HUES64 (cell line): ENCODE measurements around the gene ZNF784.

Experiments used
- H3K27ac ChIP-seq: 2 replicates; pipeline ENCODE4 v1.7.0; 2013; ENCODE audit warnings: low read depth, low read length, inconsistent platforms
- H3K27me3 ChIP-seq: 2 replicates; pipeline ENCODE4 v1.6.1; 2013; ENCODE audit warnings: mild to moderate bottlenecking, low read length; ENCODE audit not compliant: insufficient read depth
- H3K36me3 ChIP-seq: 2 replicates; pipeline ENCODE4 v1.6.1; 2013; ENCODE audit warnings: mild to moderate bottlenecking, low read length; ENCODE audit not compliant: insufficient read depth
- H3K4me1 ChIP-seq: 2 replicates; pipeline ENCODE4 v1.6.1; 2013; ENCODE audit warnings: mild to moderate bottlenecking, low read length, moderate library complexity; ENCODE audit not compliant: insufficient read depth
- H3K4me3 ChIP-seq: 2 replicates; pipeline ENCODE4 v1.5.1; 2013; ENCODE audit warnings: mild to moderate bottlenecking, low read length, moderate library complexity
- H3K9ac ChIP-seq: 2 replicates; pipeline ENCODE4 v1.6.1; 2013; ENCODE audit warnings: mild to moderate bottlenecking, low read depth, low read length
- H3K9me3 ChIP-seq: 2 replicates; pipeline ENCODE4 v1.6.1; 2013; ENCODE audit warnings: low read depth, low read length; ENCODE audit not compliant: insufficient read depth
- WGBS: fragments of 150-250, 120-280 bp; methylation state at CpG from one replicate; pipeline ENCODE4 v1.1.7; 2013; ENCODE audit warnings: missing lambda C conversion rate; 5-methylcytosine and 5-hydroxymethylcytosine counted together

ZNF784 gene

DNA sequence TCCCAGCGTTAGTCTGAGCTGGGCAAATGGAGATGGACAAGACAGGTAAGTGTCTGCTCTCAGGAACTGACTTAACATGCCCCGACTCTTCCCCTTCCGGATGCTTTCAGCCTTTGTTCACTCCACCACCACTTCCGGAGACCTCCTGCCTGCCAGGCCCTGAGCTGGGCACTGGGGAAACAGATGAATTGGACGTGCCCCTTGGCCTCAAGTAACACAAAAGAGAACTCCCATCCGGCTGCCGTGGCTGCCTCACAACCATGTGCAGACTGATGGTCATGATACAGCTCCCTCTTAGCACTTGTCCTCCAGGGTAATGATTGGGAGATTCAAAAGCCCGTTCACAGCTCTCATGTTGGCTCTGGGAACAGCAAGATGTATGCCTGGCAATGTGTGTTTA is 6.9 kb downstream of the ZNF784 start:
- H3K36me3 ChIP-seq, result peaks cover 34% of the 10 kb centered on the region
- no peak overlapping the region for H3K27ac ChIP-seq
- no peaks in the 10 kb centered on the region for H3K27me3 ChIP-seq
- 93% methylated on average over 8 of the region's 8 CpGs for WGBS
- H3K4me1 ChIP-seq, result no peaks in the 10 kb centered on the region
- no peak overlapping the region for H3K9ac ChIP-seq
- H3K4me3 ChIP-seq, result no peak overlapping the region
- H3K9me3 ChIP-seq, result no peaks in the 10 kb centered on the region

DNA sequence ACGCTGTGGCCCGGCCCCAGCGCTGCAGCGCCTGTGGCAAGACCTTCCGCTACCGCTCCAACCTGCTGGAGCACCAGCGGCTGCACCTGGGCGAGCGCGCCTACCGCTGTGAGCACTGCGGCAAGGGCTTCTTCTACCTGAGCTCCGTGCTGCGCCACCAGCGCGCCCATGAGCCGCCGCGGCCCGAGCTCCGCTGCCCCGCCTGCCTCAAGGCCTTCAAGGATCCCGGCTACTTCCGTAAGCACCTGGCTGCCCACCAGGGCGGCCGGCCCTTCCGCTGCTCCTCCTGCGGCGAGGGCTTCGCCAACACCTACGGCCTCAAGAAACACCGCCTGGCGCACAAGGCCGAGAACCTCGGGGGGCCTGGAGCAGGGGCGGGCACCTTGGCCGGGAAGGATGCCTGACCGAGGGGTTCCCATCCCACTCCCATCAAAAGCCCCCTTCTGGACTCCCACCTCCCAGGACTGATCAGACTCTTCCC is 7.9 kb downstream of the ZNF784 start:
- no peaks in the 10 kb centered on the region for H3K27me3 ChIP-seq
- WGBS, result 97% methylated on average over 38 of the region's 38 CpGs
- no peak overlapping the region for H3K9ac ChIP-seq
- H3K9me3 ChIP-seq, result no peaks in the 10 kb centered on the region
- H3K36me3 ChIP-seq, result peaks cover 34% of the 10 kb centered on the region
- no peaks in the 10 kb centered on the region for H3K4me1 ChIP-seq
- no peak overlapping the region for H3K4me3 ChIP-seq
- no peak overlapping the region for H3K27ac ChIP-seq

DNA sequence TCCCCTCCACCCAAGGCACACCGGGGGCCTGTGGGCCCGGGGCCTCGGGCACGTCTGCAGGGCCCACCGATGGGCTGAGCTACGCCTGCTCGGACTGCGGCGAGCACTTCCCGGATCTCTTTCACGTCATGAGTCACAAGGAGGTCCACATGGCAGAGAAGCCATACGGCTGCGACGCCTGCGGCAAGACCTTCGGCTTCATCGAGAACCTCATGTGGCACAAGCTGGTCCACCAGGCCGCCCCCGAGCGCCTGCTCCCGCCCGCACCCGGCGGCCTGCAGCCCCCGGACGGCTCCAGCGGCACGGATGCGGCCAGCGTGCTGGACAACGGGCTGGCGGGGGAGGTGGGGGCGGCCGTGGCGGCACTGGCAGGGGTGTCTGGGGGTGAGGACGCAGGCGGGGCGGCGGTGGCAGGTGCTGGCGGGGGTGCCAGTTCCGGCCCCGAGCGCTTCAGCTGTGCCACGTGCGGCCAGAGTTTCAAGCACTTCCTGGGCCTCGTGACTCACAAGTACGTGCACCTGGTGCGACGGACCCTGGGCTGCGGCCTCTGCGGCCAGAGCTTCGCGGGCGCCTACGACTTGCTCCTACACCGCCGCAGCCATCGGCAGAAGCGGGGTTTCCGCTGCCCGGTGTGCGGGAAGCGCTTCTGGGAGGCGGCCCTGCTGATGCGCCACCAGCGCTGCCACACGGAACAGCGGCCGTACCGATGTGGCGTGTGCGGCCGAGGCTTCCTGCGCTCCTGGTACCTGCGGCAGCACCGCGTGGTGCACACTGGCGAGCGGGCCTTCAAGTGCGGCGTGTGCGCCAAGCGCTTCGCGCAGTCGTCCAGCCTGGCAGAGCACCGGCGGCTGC is 8.6 kb downstream of the ZNF784 start:
- no peaks in the 10 kb centered on the region for H3K4me1 ChIP-seq
- H3K9me3 ChIP-seq, result no peaks in the 10 kb centered on the region
- WGBS, result 97% methylated on average over 88 of the region's 88 CpGs
- no peaks in the 10 kb centered on the region for H3K27me3 ChIP-seq
- peaks cover 29% of the 10 kb centered on the region for H3K36me3 ChIP-seq
- no peak overlapping the region for H3K4me3 ChIP-seq
- no peak overlapping the region for H3K27ac ChIP-seq
- H3K9ac ChIP-seq, result no peak overlapping the region

DNA sequence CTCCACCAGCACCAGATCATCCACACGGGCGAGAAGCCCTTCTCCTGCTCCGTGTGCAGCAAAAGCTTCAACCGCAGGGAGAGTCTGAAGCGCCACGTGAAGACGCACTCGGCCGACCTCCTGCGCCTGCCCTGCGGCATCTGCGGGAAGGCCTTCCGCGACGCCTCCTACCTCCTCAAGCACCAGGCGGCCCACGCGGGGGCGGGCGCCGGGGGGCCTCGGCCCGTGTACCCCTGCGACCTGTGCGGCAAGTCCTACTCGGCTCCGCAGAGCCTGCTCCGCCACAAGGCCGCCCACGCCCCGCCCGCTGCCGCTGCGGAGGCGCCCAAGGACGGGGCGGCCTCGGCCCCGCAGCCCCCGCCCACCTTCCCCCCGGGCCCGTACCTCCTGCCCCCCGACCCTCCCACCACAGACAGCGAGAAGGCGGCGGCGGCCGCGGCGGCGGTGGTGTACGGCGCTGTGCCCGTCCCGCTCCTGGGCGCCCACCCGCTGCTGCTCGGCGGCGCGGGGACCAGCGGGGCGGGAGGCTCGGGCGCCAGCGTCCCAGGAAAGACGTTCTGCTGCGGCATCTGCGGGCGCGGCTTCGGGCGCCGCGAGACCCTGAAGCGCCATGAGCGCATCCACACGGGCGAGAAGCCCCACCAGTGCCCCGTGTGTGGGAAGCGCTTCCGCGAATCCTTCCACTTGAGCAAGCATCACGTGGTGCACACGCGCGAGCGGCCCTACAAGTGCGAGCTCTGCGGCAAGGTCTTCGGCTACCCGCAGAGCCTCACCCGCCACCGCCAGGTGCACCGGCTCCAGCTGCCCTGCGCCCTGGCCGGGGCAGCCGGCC is 9.4 kb downstream of the ZNF784 start:
- H3K27me3 ChIP-seq, result no peaks in the 10 kb centered on the region
- 97% methylated on average over 96 of the region's 98 CpGs for WGBS
- H3K27ac ChIP-seq, result no peak overlapping the region
- H3K4me1 ChIP-seq, result no peaks in the 10 kb centered on the region
- no peak overlapping the region for H3K4me3 ChIP-seq
- H3K9me3 ChIP-seq, result no peaks in the 10 kb centered on the region
- H3K36me3 ChIP-seq, result peaks cover 23% of the 10 kb centered on the region
- no peak overlapping the region for H3K9ac ChIP-seq

- Histone ChIP-seq H3K9ac (no peak overlapping the region), H3K27me3 (no peaks in the 10 kb centered on the region), H3K4me1 (no peaks in the 10 kb centered on the region), H3K4me3 (no peak overlapping the region), H3K36me3 (peaks cover 30% of the 10 kb centered on the region), H3K27ac (no peak overlapping the region), H3K9me3 (no peaks in the 10 kb centered on the region)
- 96% methylated on average over 75 of the region's 75 CpGs for whole genome bisulfite sequencing
These were observed 10.2 kb downstream of the ZNF784 start for GRCh38 chr19:55613930-55614710.

DNA sequence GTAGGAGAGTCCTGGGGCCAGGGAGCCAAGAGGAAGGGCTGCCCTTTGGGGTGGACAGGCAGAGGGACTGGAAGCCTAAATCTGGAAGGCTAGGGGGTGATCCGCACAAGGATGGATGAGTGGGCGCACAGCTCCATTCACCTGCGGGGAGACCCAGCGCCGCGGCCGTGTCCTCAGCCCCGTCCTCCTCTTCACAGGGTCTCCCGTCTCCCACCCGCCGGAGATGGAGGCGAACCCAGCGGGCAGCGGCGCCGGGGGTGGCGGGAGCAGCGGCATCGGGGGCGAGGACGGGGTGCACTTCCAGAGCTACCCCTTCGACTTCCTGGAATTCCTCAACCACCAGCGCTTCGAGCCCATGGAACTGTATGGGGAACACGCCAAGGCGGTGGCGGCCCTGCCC is 11.0 kb downstream of the ZNF784 start:
- Histone ChIP-seq H3K27ac (no peak overlapping the region), H3K9me3 (no peaks in the 10 kb centered on the region), H3K9ac (no peak overlapping the region), H3K4me3 (no peak overlapping the region), H3K36me3 (peaks cover 30% of the 10 kb centered on the region), H3K27me3 (no peaks in the 10 kb centered on the region), H3K4me1 (no peaks in the 10 kb centered on the region)
- 95% methylated on average over 27 of the region's 27 CpGs for WGBS

- Histone ChIP-seq H3K9ac (no peak overlapping the region), H3K9me3 (no peaks in the 10 kb centered on the region)
- WGBS, result 97% methylated on average over 3 of the region's 3 CpGs
These were observed 12.3 kb downstream of the ZNF784 start for GRCh38 chr19:55611983-55612645.

GRCh38 chr19:55611300-55611982 is 12.9 kb downstream of the ZNF784 start:
- Histone ChIP-seq H3K4me3 (no peak overlapping the region), H3K4me1 (peaks cover 5% of the 10 kb centered on the region; the same call in 1 of the 2 replicates), H3K27me3 (no peaks in the 10 kb centered on the region), H3K27ac (no peak overlapping the region), H3K36me3 (peaks cover 31% of the 10 kb centered on the region), H3K9me3 (no peaks in the 10 kb centered on the region), H3K9ac (no peak overlapping the region)
- 95% methylated on average over 14 of the region's 15 CpGs for WGBS

More at GRCh38 chr19:55611983-55612645, 12.3 kb downstream of the ZNF784 start:
- Histone ChIP-seq H3K4me1 (no peaks in the 10 kb centered on the region), H3K27me3 (no peaks in the 10 kb centered on the region), H3K4me3 (no peak overlapping the region), H3K27ac (no peak overlapping the region), H3K36me3 (peaks cover 32% of the 10 kb centered on the region)

GRCh38 chr19:55609326-55609725 is 15.0 kb downstream of the ZNF784 start:
- no peak overlapping the region for H3K9ac ChIP-seq
- WGBS, result 97% methylated on average over 5 of the region's 5 CpGs
- no peak overlapping the region for H3K4me3 ChIP-seq
- peaks cover 6% of the 10 kb centered on the region; the same call in 1 of the 2 replicates for H3K4me1 ChIP-seq
- H3K9me3 ChIP-seq, result no peaks in the 10 kb centered on the region
- no peak overlapping the region for H3K27ac ChIP-seq
- H3K27me3 ChIP-seq, result no peaks in the 10 kb centered on the region
- H3K36me3 ChIP-seq, result peaks cover 20% of the 10 kb centered on the region

DNA sequence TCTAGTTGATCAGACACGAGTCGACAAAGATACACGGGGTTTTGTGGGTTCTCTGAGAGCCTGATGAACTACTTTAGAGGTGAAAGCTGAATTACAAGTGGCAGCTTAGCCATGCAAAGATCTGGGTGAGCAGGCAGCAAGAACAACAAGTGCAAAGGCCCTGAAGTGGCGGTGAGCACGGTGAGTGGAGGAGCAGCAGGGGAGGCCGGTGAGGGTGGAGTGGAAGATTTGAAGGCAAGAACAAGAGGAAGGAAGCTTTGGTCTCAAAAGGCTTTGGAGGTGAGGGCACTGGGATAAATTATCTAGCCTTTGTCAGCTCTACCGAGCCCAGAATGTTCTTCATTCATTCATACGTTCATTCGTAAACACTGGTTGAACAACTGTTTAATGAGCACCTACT is 17.5 kb downstream of the ZNF784 start:
- peak overlapping the region; percentile 56; the same call in 1 of the 2 replicates for H3K9ac ChIP-seq
- peak overlapping the region; percentile 34; the same call in 1 of the 2 replicates for H3K27ac ChIP-seq
- peak overlapping the region; percentile 81 for H3K4me3 ChIP-seq
- no peaks in the 10 kb centered on the region for H3K27me3 ChIP-seq
- no peaks in the 10 kb centered on the region for H3K9me3 ChIP-seq
- H3K4me1 ChIP-seq, result peaks cover 6% of the 10 kb centered on the region; the same call in 1 of the 2 replicates
- 92% methylated on average over 9 of the region's 9 CpGs for WGBS
- H3K36me3 ChIP-seq, result peaks cover 20% of the 10 kb centered on the region
